HCT116 (cell line): ENCODE measurements around the gene KCTD17. TPM values are rescaled to one million over a fixed set of nuclear protein-coding genes. Genes with fewer than 3 reads are reported as not detected.

Source experiments
- ATAC-seq: fragments of 200-7000 bp; cut with Tn5 transposase; 2 replicates; pipeline ENCODE4 v1.9.1; 2020; ENCODE audit warnings: mild to moderate bottlenecking, moderate library complexity
- BruUV-seq: library from RNA; stranded (reverse); fragments of 400-500 nt; replicated peaks from 2 replicates; lab custom pipeline; 2021; lab: Mats Ljungman, UMichigan
- CTCF ChIA-PET: fragments of 300-600 bp; sonication (Branson Sonifier 250); formaldehyde crosslinking; loops from one replicate; lab custom pipeline; 2021; ENCODE audit warnings: antibody characterized with exemption; lab: Charles Lee
- POLR2A ChIA-PET: fragments of 300-600, 350-600 bp; sonication (Branson Sonifier 250); formaldehyde crosslinking; loops from one replicate; lab custom pipeline; 2021; ENCODE audit warnings: antibody characterized with exemption; lab: Charles Lee
- RAD21 ChIA-PET, 2 experiments: fragments of 300-600 bp; sonication (Branson Sonifier 250); formaldehyde crosslinking; loops; one replicate each; lab custom pipeline; 2023; ENCODE audit warnings: low total read pairs in 2 of 2; ENCODE audit not compliant: uncharacterized antibody in 2 of 2, unreplicated experiment in 2 of 2, low non-redundant PET in 1 of 2; lab: Charles Lee
- DNase-seq: peaks from one replicate; pipeline ENCODE4 v3.0.0-alpha.2; 2010; ENCODE audit warnings: low read depth, low spot score
- H2AFZ ChIP-seq: fragments of 200-600 bp; shearing (Covaris generic), sonication (generic); 2 replicates; pipeline ENCODE4 v1.6.1; 2017; ENCODE audit warnings: low read depth, mixed run types, mixed read lengths, antibody characterized with exemption, low read length; ENCODE audit not compliant: poor library complexity, severe bottlenecking
- H3K27ac ChIP-seq: 2 replicates; pipeline ENCODE4 v1.5.1; 2012; ENCODE audit warnings: low read depth, low read length
- H3K27me3 ChIP-seq: fragments of 200-600 bp; sonication (generic); 2 replicates; pipeline ENCODE4 v1.6.1; 2016; ENCODE audit warnings: mixed run types, low read length, mixed read lengths; ENCODE audit not compliant: insufficient read depth
- H3K36me3 ChIP-seq, 2 experiments: fragments of 200-500 bp in 1 of 2; fragments of 200-600 bp in 1 of 2; sonication (Bioruptor generic) in 1 of 2; sonication (generic) in 1 of 2; 2 replicates each; pipeline versions ENCODE4 v1.5.1 to v1.6.1; 2014 to 2016; ENCODE audit warnings: low read length in 2 of 2, inconsistent platforms in 1 of 2, mixed read lengths in 1 of 2, mixed run types in 1 of 2; ENCODE audit not compliant: insufficient read depth in 2 of 2, control insufficient read depth in 1 of 2
- H3K4me1 ChIP-seq, 2 experiments: fragments of 200-600 bp in 1 of 2; sonication (generic) in 1 of 2; 2 replicates each; pipeline versions ENCODE4 v1.5.1 to v1.6.1; 2012 to 2017; ENCODE audit warnings: low read length in 2 of 2, inconsistent platforms in 1 of 2, mild to moderate bottlenecking in 1 of 2, mixed read lengths in 1 of 2, mixed run types in 1 of 2, moderate library complexity in 1 of 2; ENCODE audit not compliant: insufficient read depth in 2 of 2, control insufficient read depth in 1 of 2
- H3K4me2 ChIP-seq: fragments of 200-600 bp; sonication (generic); 2 replicates; pipeline ENCODE4 v1.6.1; 2017; ENCODE audit warnings: mixed run types, low read length, mixed read lengths
- H3K4me3 ChIP-seq, 2 experiments: fragments of 200-600 bp in 1 of 2; sonication (generic) in 1 of 2; replicated peaks in 1 of 2; 2 replicates each; pipeline ENCODE4 v1.5.1; 2011 to 2016; ENCODE audit warnings: low read length in 2 of 2, control low read depth in 1 of 2, low read depth in 1 of 2, mild to moderate bottlenecking in 1 of 2, mixed read lengths in 1 of 2, mixed run types in 1 of 2
- H3K79me2 ChIP-seq: fragments of 200-600 bp; sonication (generic); 2 replicates; pipeline ENCODE4 v1.6.1; 2017; ENCODE audit warnings: mild to moderate bottlenecking, mixed run types, low read length, moderate library complexity, mixed read lengths; ENCODE audit not compliant: insufficient read depth
- H3K9ac ChIP-seq: fragments of 200-600 bp; sonication (generic); 2 replicates; pipeline ENCODE4 v1.6.1; 2016; ENCODE audit warnings: low read length, mixed read lengths
- H3K9me2 ChIP-seq: fragments of 200-600 bp; sonication (generic), shearing (Covaris generic); 2 replicates; pipeline ENCODE4 v1.6.1; 2017; ENCODE audit warnings: mixed run types, mild to moderate bottlenecking, moderate library complexity; ENCODE audit not compliant: insufficient read depth
- H3K9me3 ChIP-seq, 2 experiments: fragments of 200-500 bp in 1 of 2; fragments of 200-600 bp in 1 of 2; sonication (Bioruptor generic) in 1 of 2; sonication (generic) in 1 of 2; 2 replicates each; pipeline ENCODE4 v1.6.1; 2014 to 2017; ENCODE audit warnings: low read length in 2 of 2, mixed read lengths in 2 of 2, inconsistent platforms in 1 of 2, low read depth in 1 of 2, mild to moderate bottlenecking in 1 of 2, mixed run types in 1 of 2, moderate library complexity in 1 of 2; ENCODE audit not compliant: control insufficient read depth in 1 of 2, insufficient read depth in 1 of 2
- H4K20me1 ChIP-seq: fragments of 200-600 bp; sonication (generic), shearing (Covaris generic); 2 replicates; pipeline ENCODE4 v1.6.1; 2017; ENCODE audit warnings: mixed run types, mild to moderate bottlenecking, moderate library complexity; ENCODE audit not compliant: insufficient read depth
- ATF3 ChIP-seq: IDR thresholded peaks from 2 replicates; pipeline ENCODE4 v1.6.1; 2012
- CBX3 ChIP-seq: IDR thresholded peaks from 2 replicates; pipeline ENCODE4 v1.6.1; 2012; ENCODE audit warnings: low read depth
- CEBPB ChIP-seq: IDR thresholded peaks from 2 replicates; pipeline ENCODE4 v1.6.1; 2012; ENCODE audit warnings: low read depth
- CTCF ChIP-seq, 3 experiments: fragments of 200-600 bp in 1 of 3; sonication (generic) in 1 of 3; IDR thresholded peaks in 2 of 3; conservative IDR thresholded peaks in 1 of 3; 2 replicates each; pipeline ENCODE4 v1.5.1; 2012 to 2017; ENCODE audit warnings: low read depth in 2 of 3, low read length in 2 of 3, antibody characterized with exemption in 1 of 3, borderline replicate concordance in 1 of 3, control low read depth in 1 of 3, mild to moderate bottlenecking in 1 of 3, mixed read lengths in 1 of 3, mixed run types in 1 of 3, moderate library complexity in 1 of 3; ENCODE audit not compliant: insufficient read depth in 1 of 3
- ELF1 ChIP-seq: IDR thresholded peaks from 2 replicates; pipeline ENCODE4 v1.6.1; 2012; ENCODE audit warnings: low read depth, borderline replicate concordance
- JUND ChIP-seq: IDR thresholded peaks from 2 replicates; pipeline ENCODE4 v1.6.1; 2012
- POLR2AphosphoS5 ChIP-seq: IDR thresholded peaks from 2 replicates; pipeline ENCODE4 v1.6.1; 2011; ENCODE audit warnings: mild to moderate bottlenecking, low read depth, low read length, moderate library complexity
- TCF7L2 ChIP-seq: IDR thresholded peaks from 2 replicates; pipeline ENCODE4 v1.7.0; 2011; ENCODE audit warnings: borderline replicate concordance, inconsistent platforms; ENCODE audit not compliant: insufficient read depth, insufficient read length; ENCODE audit errors: extremely low read depth
- YY1 ChIP-seq: IDR thresholded peaks from 2 replicates; pipeline ENCODE4 v1.6.1; 2011; ENCODE audit warnings: low read length, low read depth, moderate library complexity, mild to moderate bottlenecking; ENCODE audit not compliant: insufficient replicate concordance; ENCODE audit errors: extremely low read depth
- ZNF274 ChIP-seq: fragments of 200-500 bp; sonication (Bioruptor generic); IDR thresholded peaks from 2 replicates; pipeline ENCODE4 v1.6.1; 2014; ENCODE audit warnings: mild to moderate bottlenecking, low read depth, low read length, inconsistent platforms
- intact Hi-C: fragments of 100-400 bp; cut with micrococcal nuclease; formaldehyde crosslinking; loops from 2 replicates; pipeline ENCODE4 v1.10.0; 2022
- total RNA-seq: library from RNA; stranded (reverse); gene quantifications from one replicate; pipeline ENCODE4 v1.2.1, GENCODE V29; 2021; ENCODE audit not compliant: unreplicated experiment
- TF ChIP-seq, protein P1 (sequence below): IDR thresholded peaks from 2 replicates; pipeline ENCODE4 v1.6.1; 2011; ENCODE audit warnings: mild to moderate bottlenecking, low read length, moderate library complexity; ENCODE audit not compliant: insufficient replicate concordance; ENCODE audit errors: extremely low read depth

Gene KCTD17
- total RNA-seq, 1 experiment from 2014 or later: 23.4 TPM

GRCh38 chr22:37033605-37034430 is 17.7 kb upstream of the KCTD17 start (continued):
- TF ChIP-seq CTCF (IDR thresholded peaks at IDR 0.05 in 2 of 3, conservative IDR thresholded peaks at IDR 0.05 in 1 of 3; ENCODE audit: borderline replicate concordance in 1 of 3, insufficient read depth in 1 of 3, low read depth in 2 of 3, low read length in 2 of 3): no peak
- TF ChIP-seq ZNF274: no peak
- no peak for TF ChIP-seq CEBPB
- TF ChIP-seq ELF1: no peak
- TF ChIP-seq, protein P1, sequence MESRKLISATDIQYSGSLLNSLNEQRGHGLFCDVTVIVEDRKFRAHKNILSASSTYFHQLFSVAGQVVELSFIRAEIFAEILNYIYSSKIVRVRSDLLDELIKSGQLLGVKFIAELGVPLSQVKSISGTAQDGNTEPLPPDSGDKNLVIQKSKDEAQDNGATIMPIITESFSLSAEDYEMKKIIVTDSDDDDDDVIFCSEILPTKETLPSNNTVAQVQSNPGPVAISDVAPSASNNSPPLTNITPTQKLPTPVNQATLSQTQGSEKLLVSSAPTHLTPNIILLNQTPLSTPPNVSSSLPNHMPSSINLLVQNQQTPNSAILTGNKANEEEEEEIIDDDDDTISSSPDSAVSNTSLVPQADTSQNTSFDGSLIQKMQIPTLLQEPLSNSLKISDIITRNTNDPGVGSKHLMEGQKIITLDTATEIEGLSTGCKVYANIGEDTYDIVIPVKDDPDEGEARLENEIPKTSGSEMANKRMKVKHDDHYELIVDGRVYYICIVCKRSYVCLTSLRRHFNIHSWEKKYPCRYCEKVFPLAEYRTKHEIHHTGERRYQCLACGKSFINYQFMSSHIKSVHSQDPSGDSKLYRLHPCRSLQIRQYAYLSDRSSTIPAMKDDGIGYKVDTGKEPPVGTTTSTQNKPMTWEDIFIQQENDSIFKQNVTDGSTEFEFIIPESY: no peak

GRCh38 chr22:37036655-37037377 is 14.7 kb upstream of the KCTD17 start:
- no peak overlapping the region for H2AFZ ChIP-seq
- ATAC-seq: no peak
- DNase-seq: no peak
- no peak overlapping the region for H3K4me3 ChIP-seq
- H3K27ac ChIP-seq: no peak overlapping the region
- no peaks in the 10 kb centered on the region for H3K79me2 ChIP-seq
- no peaks in the 10 kb centered on the region for H3K36me3 ChIP-seq
- no TSS peak for BruUV-seq
- H3K9me2 ChIP-seq: no peaks in the 10 kb centered on the region
- POLR2A ChIA-PET: no interaction called here
- H3K27me3 ChIP-seq: no peaks in the 10 kb centered on the region
- H3K9me3 ChIP-seq: no peaks in the 10 kb centered on the region
- no peak overlapping the region for H3K9ac ChIP-seq
- H3K4me2 ChIP-seq: no peak overlapping the region
- H4K20me1 ChIP-seq: no peaks in the 10 kb centered on the region
- CTCF ChIA-PET: interaction anchor here (0.7 kb wide), 1 partner anchor 31 kb away, joined by 3 read pairs; no protein-coding TSS in a partner anchor
- H3K4me1 ChIP-seq: peaks cover 4 to 25% of the 10 kb centered on the region in 2 experiments; a peak in 3 of 4 replicates
- RAD21 ChIA-PET: no interaction called here
- intact Hi-C loops: no loop called here
- TF ChIP-seq JUND: no peak
- TF ChIP-seq, protein P1: no peak
- TF ChIP-seq TCF7L2: no peak
- no peak for TF ChIP-seq YY1
- no peak for TF ChIP-seq CEBPB
- TF ChIP-seq CBX3: no peak
- TF ChIP-seq POLR2AphosphoS5: no peak
- TF ChIP-seq ATF3: no peak
- TF ChIP-seq ELF1: no peak
